ENCODE data around the gene PADI3.

DNA sequence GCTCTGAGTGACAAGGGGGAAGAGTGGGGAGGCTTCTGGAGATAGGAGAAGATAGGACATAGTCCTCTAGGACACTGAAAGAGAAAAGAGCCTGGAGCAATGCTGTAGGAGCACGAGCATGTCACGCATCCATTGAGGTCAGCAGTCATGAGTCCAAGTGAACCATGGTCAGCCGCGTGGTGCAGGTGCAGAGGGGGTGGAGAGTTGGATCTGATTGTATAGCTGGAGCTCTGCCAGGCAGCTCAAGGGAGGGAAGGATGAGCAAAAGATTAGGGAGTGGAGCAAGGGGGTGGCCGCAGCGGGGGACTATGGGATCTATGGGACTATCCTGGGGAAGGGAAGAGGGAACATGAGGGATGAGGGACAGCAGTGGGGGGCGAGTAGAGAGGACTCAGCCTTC is 30.0 kb upstream of the PADI3 start:
- TF ChIP-seq, protein P1, sequence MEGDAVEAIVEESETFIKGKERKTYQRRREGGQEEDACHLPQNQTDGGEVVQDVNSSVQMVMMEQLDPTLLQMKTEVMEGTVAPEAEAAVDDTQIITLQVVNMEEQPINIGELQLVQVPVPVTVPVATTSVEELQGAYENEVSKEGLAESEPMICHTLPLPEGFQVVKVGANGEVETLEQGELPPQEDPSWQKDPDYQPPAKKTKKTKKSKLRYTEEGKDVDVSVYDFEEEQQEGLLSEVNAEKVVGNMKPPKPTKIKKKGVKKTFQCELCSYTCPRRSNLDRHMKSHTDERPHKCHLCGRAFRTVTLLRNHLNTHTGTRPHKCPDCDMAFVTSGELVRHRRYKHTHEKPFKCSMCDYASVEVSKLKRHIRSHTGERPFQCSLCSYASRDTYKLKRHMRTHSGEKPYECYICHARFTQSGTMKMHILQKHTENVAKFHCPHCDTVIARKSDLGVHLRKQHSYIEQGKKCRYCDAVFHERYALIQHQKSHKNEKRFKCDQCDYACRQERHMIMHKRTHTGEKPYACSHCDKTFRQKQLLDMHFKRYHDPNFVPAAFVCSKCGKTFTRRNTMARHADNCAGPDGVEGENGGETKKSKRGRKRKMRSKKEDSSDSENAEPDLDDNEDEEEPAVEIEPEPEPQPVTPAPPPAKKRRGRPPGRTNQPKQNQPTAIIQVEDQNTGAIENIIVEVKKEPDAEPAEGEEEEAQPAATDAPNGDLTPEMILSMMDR (IDR thresholded peaks at IDR 0.05), result no peak
- TF ChIP-seq EP300 (IDR thresholded peaks at IDR 0.05) (no peak), POLR2AphosphoS5 (IDR thresholded peaks at IDR 0.05) (no peak)
